HG02610 (cell line): ENCODE data around the gene SPNS2.

Experiments used
- ATAC-seq: cut with Tn5 transposase; IDR thresholded peaks from one replicate; pipeline ENCODE4 v1.9.1; 2021; ENCODE audit warnings: mild to moderate bottlenecking, moderate library complexity; ENCODE audit not compliant: unreplicated experiment

SPNS2 gene

GRCh38 chr17:4584917-4585637 lies 86.4 kb downstream of the SPNS2 start:
- ATAC-seq, result no peak

- ATAC-seq, result no peak
Observed at GRCh38 chr17:4585638-4585994, 86.9 kb downstream of the SPNS2 start.

GRCh38 chr17:4586043-4586442 lies 87.4 kb downstream of the SPNS2 start:
- ATAC-seq, result no peak

- no peak for ATAC-seq
Observed at GRCh38 chr17:4587195-4587594, 88.5 kb downstream of the SPNS2 start.

- ATAC-seq, result no peak
Observed at GRCh38 chr17:4587803-4588202, 89.1 kb downstream of the SPNS2 start.

- no peak for ATAC-seq
Observed at GRCh38 chr17:4588391-4588790, 89.7 kb downstream of the SPNS2 start.
